HepG2 (cell line): Measurements from ENCODE around the gene IRF6. TPM values are rescaled to one million over a fixed set of nuclear protein-coding genes. Genes with fewer than 3 reads are reported as not detected.

Source experiments
- ADNP ChIP-seq: sonication (generic); formaldehyde crosslinking; IDR thresholded peaks from 2 replicates; pipeline ENCODE4 v1.4.0; 2020; ENCODE audit warnings: missing genetic modification reagents
- CENPT ChIP-seq: sonication (generic); formaldehyde crosslinking; IDR thresholded peaks from 2 replicates; pipeline ENCODE4 v1.8.0; 2022; ENCODE audit warnings: low read depth, mild to moderate bottlenecking, moderate library complexity, missing genetic modification reagents
- GABPB1 ChIP-seq: IDR thresholded peaks from 2 replicates; pipeline ENCODE4 v1.6.1; 2016; ENCODE audit warnings: mild to moderate bottlenecking, missing genetic modification reagents, moderate library complexity, missing compliant biosample characterization
- GATAD2A ChIP-seq: IDR thresholded peaks from 2 replicates; pipeline ENCODE4 v1.6.1; 2016
- GLI4 ChIP-seq: sonication (generic); formaldehyde crosslinking; IDR thresholded peaks from 2 replicates; pipeline ENCODE4 v1.5.1; 2020; ENCODE audit warnings: missing genetic modification reagents, mild to moderate bottlenecking, moderate library complexity, borderline replicate concordance
- HHEX ChIP-seq: IDR thresholded peaks from 2 replicates; pipeline ENCODE4 v1.6.1; 2016; ENCODE audit warnings: control low read depth
- HINFP ChIP-seq: sonication (generic); formaldehyde crosslinking; IDR thresholded peaks from 2 replicates; pipeline ENCODE4 v1.4.0; 2020; ENCODE audit warnings: low read depth, mild to moderate bottlenecking, missing genetic modification reagents
- HNF4A ChIP-seq: sonication (generic); formaldehyde crosslinking; IDR thresholded peaks from 2 replicates; pipeline ENCODE4 v1.4.0; 2020; ENCODE audit warnings: missing genetic modification reagents
- HOXA5 ChIP-seq: sonication (generic); formaldehyde crosslinking; IDR thresholded peaks from 2 replicates; pipeline ENCODE4 v1.4.0; 2020; ENCODE audit warnings: missing genetic modification reagents
- JARID2 ChIP-seq: sonication (generic); formaldehyde crosslinking; IDR thresholded peaks from 2 replicates; pipeline ENCODE4 v1.8.1; 2023; ENCODE audit warnings: missing genetic modification reagents, inconsistent platforms; ENCODE audit not compliant: insufficient replicate concordance
- KLF12 ChIP-seq: sonication (generic); formaldehyde crosslinking; IDR thresholded peaks from 2 replicates; pipeline ENCODE4 v1.4.0; 2020; ENCODE audit warnings: missing genetic modification reagents, borderline replicate concordance
- MTF2 ChIP-seq: sonication (generic); formaldehyde crosslinking; IDR thresholded peaks from 2 replicates; pipeline ENCODE4 v1.5.0; 2020; ENCODE audit warnings: missing genetic modification reagents, borderline replicate concordance
- RAD21 ChIP-seq: fragments of 450-650 bp; formaldehyde crosslinking; IDR thresholded peaks from 2 replicates; pipeline ENCODE4 v1.5.0; 2020; ENCODE audit warnings: mild to moderate bottlenecking
- TBP ChIP-seq: sonication (generic); formaldehyde crosslinking; IDR thresholded peaks from 2 replicates; pipeline ENCODE4 v1.5.0; 2020; ENCODE audit warnings: missing genetic modification reagents
- U2AF2 ChIP-seq: fragments of 200-400 bp; formaldehyde crosslinking; IDR thresholded peaks from 2 replicates; pipeline ENCODE4 v1.6.1; 2017; ENCODE audit warnings: low read depth, mild to moderate bottlenecking, low read length
- ZFP62 ChIP-seq: sonication (generic); formaldehyde crosslinking; IDR thresholded peaks from 2 replicates; pipeline ENCODE4 v1.4.0; 2020; ENCODE audit warnings: missing genetic modification reagents
- ZFX ChIP-seq: sonication (generic); formaldehyde crosslinking; IDR thresholded peaks from 2 replicates; pipeline ENCODE4 v1.4.0; 2020; ENCODE audit warnings: mild to moderate bottlenecking, low read depth, missing genetic modification reagents, moderate library complexity
- ZIK1 ChIP-seq: sonication (generic); formaldehyde crosslinking; IDR thresholded peaks from 2 replicates; pipeline ENCODE4 v1.5.0; 2020; ENCODE audit warnings: mild to moderate bottlenecking, low read depth, missing genetic modification reagents, borderline replicate concordance
- ZNF260 ChIP-seq: sonication (generic); formaldehyde crosslinking; IDR thresholded peaks from 2 replicates; pipeline ENCODE4 v1.4.0; 2020; ENCODE audit warnings: missing genetic modification reagents, low read depth, mild to moderate bottlenecking, borderline replicate concordance
- ZNF3 ChIP-seq: IDR thresholded peaks from 2 replicates; pipeline ENCODE4 v1.7.0; 2017; ENCODE audit warnings: inconsistent platforms
- ZNF441 ChIP-seq: sonication (generic); formaldehyde crosslinking; IDR thresholded peaks from 2 replicates; pipeline ENCODE4 v1.7.0; 2021; ENCODE audit warnings: missing genetic modification reagents, borderline replicate concordance
- ZNF451 ChIP-seq: sonication (generic); formaldehyde crosslinking; IDR thresholded peaks from 2 replicates; pipeline ENCODE4 v1.5.0; 2020; ENCODE audit warnings: mild to moderate bottlenecking, missing genetic modification reagents
- ZNF562 ChIP-seq: sonication (generic); formaldehyde crosslinking; IDR thresholded peaks from 2 replicates; pipeline ENCODE4 v1.8.0; 2022; ENCODE audit warnings: missing genetic modification reagents, borderline replicate concordance
- ZNF629 ChIP-seq: sonication (generic); formaldehyde crosslinking; conservative IDR thresholded peaks from 2 replicates; pipeline ENCODE4 v1.5.0; 2020; ENCODE audit warnings: missing genetic modification reagents
- ZNF644 ChIP-seq: IDR thresholded peaks from 2 replicates; pipeline ENCODE4 v1.6.1; 2016; ENCODE audit warnings: low read depth
- ZNF660 ChIP-seq: sonication (generic); formaldehyde crosslinking; IDR thresholded peaks from 2 replicates; pipeline ENCODE4 v1.5.1; 2020; ENCODE audit warnings: mild to moderate bottlenecking, low read depth, missing genetic modification reagents, borderline replicate concordance
- ZNF709 ChIP-seq: sonication (generic); formaldehyde crosslinking; IDR thresholded peaks from 2 replicates; pipeline ENCODE4 v1.5.0; 2020; ENCODE audit warnings: mild to moderate bottlenecking, missing genetic modification reagents
- ZNF770 ChIP-seq: sonication (generic); formaldehyde crosslinking; IDR thresholded peaks from 2 replicates; pipeline ENCODE4 v1.5.0; 2020; ENCODE audit warnings: mild to moderate bottlenecking, missing genetic modification reagents
- ZNF781 ChIP-seq: sonication (generic); formaldehyde crosslinking; IDR thresholded peaks from 2 replicates; pipeline ENCODE4 v1.5.1; 2020; ENCODE audit warnings: borderline replicate concordance, mild to moderate bottlenecking, missing genetic modification reagents; ENCODE audit errors: not compliant biosample characterization
- ZNF879 ChIP-seq: sonication (generic); formaldehyde crosslinking; IDR thresholded peaks from 2 replicates; pipeline ENCODE4 v1.8.1; 2023; ENCODE audit warnings: missing genetic modification reagents
- ZSCAN31 ChIP-seq: sonication (generic); formaldehyde crosslinking; IDR thresholded peaks from 2 replicates; pipeline ENCODE4 v1.5.0; 2020; ENCODE audit warnings: low read depth, mild to moderate bottlenecking, missing genetic modification reagents
- polyA plus RNA-seq, 8 experiments: library from polyadenylated mRNA; depleted of rRNA in 3 of 8; stranded (reverse) in 7 of 8; unstranded in 1 of 8; fragments of >200 nt; fragmentation: Illumina TruSeq in 4 of 8; extraction: Trizol in 4 of 8; gene quantifications; 2 replicates each; pipeline versions ENCODE4 v1.2.1 to v1.2.3, GENCODE V29; 2011 to 2016; ENCODE audit warnings: low read depth in 4 of 8, missing spikeins in 1 of 8, mixed read lengths in 1 of 8; ENCODE audit not compliant: insufficient read depth in 1 of 8
- total RNA-seq, 5 experiments: library from RNA; depleted of rRNA; stranded (reverse); fragments of >200 nt; fragmentation: Illumina TruSeq; extraction: Trizol; gene quantifications; 2 replicates each; pipeline ENCODE4 v1.2.3, GENCODE V29; 2016; ENCODE audit warnings: low read depth in 1 of 5

IRF6 gene
- total and polyA plus RNA-seq, 2 of the 13 experiments (the other 11 are each of a cell fraction or from before 2014, with no cell fraction given), result 0.02 TPM; not detected in 1

DNA sequence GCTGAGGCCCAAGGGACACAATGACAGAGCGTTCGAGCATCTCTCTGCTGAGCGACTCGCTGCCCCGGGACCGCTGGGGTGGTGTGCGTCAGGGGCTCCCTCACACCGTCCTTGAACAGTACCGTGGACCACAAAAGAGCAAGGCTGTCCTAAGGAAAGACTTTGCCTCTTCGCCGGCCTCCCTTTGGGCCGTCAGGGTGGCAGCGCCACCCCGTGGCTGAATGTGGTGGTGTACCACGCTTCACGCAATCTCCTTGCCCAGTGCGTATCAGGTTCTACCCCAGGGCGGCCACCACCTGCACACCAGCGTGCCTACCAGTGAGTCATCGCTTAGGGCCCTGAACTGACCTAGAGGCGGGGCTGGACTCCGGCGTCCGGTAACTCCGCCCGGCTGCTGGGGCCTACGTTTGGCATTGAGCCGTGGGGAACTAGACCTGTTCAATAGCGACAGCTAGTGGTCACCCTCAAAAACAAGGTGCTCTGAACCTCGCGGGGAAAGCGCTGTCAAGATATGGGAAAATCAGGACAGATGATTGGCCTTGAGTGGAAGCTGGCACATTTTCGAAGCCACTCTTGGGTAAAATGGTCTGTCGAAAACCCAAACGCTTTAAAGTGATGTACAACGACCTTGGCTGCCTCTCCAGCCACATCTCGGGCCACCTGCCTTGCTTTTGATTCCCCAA, 58.2 kb downstream of the IRF6 start (continued):
- TF ChIP-seq ZNF441 (CRISPR knock-in tag) (peak; percentile 39; the same call in 1 of the 2 replicates), ZNF629 (no peak), RAD21 (CRISPR knock-in tag) (peak; percentile 51), ZNF879 (CRISPR knock-in tag) (peak; percentile 25; the same call in 1 of the 2 replicates), KLF12 (CRISPR knock-in tag) (no peak), ZNF562 (CRISPR knock-in tag) (no peak), HINFP (CRISPR knock-in tag) (peak; percentile 89; the same call in 1 of the 2 replicates), U2AF2 (no peak), ZSCAN31 (CRISPR knock-in tag) (no peak), ZIK1 (CRISPR knock-in tag) (no peak), ZNF644 (CRISPR knock-in tag) (peak; percentile 66; the same call in 1 of the 2 replicates), GATAD2A (peak; percentile 67), JARID2 (CRISPR knock-in tag) (no peak), HOXA5 (CRISPR knock-in tag) (no peak), ZNF3 (no peak), ADNP (no peak), CENPT (no peak), ZFP62 (no peak), ZNF660 (CRISPR knock-in tag) (no peak), ZFX (CRISPR knock-in tag) (peak; percentile 85), GABPB1 (CRISPR knock-in tag) (peak; percentile 76; the same call in 1 of the 2 replicates), ZNF451 (CRISPR knock-in tag) (no peak), TBP (no peak), ZNF770 (CRISPR knock-in tag) (no peak; the same call in 1 of the 2 replicates), ZNF781 (no peak), ZNF709 (CRISPR knock-in tag) (no peak), GLI4 (no peak), HNF4A (CRISPR knock-in tag) (peak; percentile 47), ZNF260 (CRISPR knock-in tag) (no peak), MTF2 (CRISPR knock-in tag) (0 out of 2 replicates have a peak, but pooled peaks have one; percentile 59), HHEX (no peak)
